ENCODE data around the gene MICAL3. TPM values are rescaled to one million over a fixed set of nuclear protein-coding genes. Genes with fewer than 3 reads are reported as not detected.

MICAL3 gene
- total and polyA plus RNA-seq, 3 donors from 2014 or later: 103 to 106 (median 104) TPM

GRCh38 chr22:17891481-17892167, 132.7 kb downstream of the MICAL3 start:
- no peaks in the 10 kb centered on the region for H3K36me3 ChIP-seq (ENCODE audit: low read depth, missing control alignments)
- intact Hi-C loops (cut with DNase I; ENCODE audit: low total_unique reads): no loop called here
- no peak overlapping the region for H3K27ac ChIP-seq
- H3K9me3 ChIP-seq: no peaks in the 10 kb centered on the region
- 68 to 71% methylated on average over 12 of the region's 12 CpGs for WGBS, 2 donors
- no peak overlapping the region for H3K4me3 ChIP-seq
- DNase-seq: no peak
- TF ChIP-seq POLR2A (IDR thresholded peaks at IDR 0.05): no peak
- TF ChIP-seq, protein P1, sequence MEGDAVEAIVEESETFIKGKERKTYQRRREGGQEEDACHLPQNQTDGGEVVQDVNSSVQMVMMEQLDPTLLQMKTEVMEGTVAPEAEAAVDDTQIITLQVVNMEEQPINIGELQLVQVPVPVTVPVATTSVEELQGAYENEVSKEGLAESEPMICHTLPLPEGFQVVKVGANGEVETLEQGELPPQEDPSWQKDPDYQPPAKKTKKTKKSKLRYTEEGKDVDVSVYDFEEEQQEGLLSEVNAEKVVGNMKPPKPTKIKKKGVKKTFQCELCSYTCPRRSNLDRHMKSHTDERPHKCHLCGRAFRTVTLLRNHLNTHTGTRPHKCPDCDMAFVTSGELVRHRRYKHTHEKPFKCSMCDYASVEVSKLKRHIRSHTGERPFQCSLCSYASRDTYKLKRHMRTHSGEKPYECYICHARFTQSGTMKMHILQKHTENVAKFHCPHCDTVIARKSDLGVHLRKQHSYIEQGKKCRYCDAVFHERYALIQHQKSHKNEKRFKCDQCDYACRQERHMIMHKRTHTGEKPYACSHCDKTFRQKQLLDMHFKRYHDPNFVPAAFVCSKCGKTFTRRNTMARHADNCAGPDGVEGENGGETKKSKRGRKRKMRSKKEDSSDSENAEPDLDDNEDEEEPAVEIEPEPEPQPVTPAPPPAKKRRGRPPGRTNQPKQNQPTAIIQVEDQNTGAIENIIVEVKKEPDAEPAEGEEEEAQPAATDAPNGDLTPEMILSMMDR (IDR thresholded peaks at IDR 0.05): no peak
- H3K4me1 ChIP-seq: no peaks in the 10 kb centered on the region
- H3K27me3 ChIP-seq: no peaks in the 10 kb centered on the region

- H3K36me3 ChIP-seq (ENCODE audit: low read depth, missing control alignments): no peaks in the 10 kb centered on the region
- intact Hi-C loops (cut with DNase I; ENCODE audit: low total_unique reads): no loop called here
Observed at GRCh38 chr22:17890892-17891291, 133.5 kb downstream of the MICAL3 start.

GRCh38 chr22:17890245-17890671, 134.1 kb downstream of the MICAL3 start:
- H3K27me3 ChIP-seq: no peaks in the 10 kb centered on the region
- H3K36me3 ChIP-seq (ENCODE audit: low read depth, missing control alignments): no peaks in the 10 kb centered on the region
- TF ChIP-seq POLR2A (IDR thresholded peaks at IDR 0.05): no peak
- TF ChIP-seq, protein P1 (IDR thresholded peaks at IDR 0.05): no peak
- DNase-seq: no peak
- H3K4me1 ChIP-seq: no peaks in the 10 kb centered on the region
- intact Hi-C loops (cut with DNase I; ENCODE audit: low total_unique reads): no loop called here
- H3K4me3 ChIP-seq: no peak overlapping the region
- 95 to 97% methylated on average over 4 of the region's 4 CpGs for WGBS, 2 donors
- no peak overlapping the region for H3K27ac ChIP-seq
- H3K9me3 ChIP-seq: no peaks in the 10 kb centered on the region

More at GRCh38 chr22:17890892-17891291, 133.5 kb downstream of the MICAL3 start:
- TF ChIP-seq POLR2A (IDR thresholded peaks at IDR 0.05): no peak
- TF ChIP-seq, protein P1 (IDR thresholded peaks at IDR 0.05): no peak
- no peak overlapping the region for H3K4me3 ChIP-seq
- 67 to 82% methylated on average over 3 of the region's 3 CpGs for WGBS, 2 donors
- H3K9me3 ChIP-seq: no peaks in the 10 kb centered on the region
- H3K27me3 ChIP-seq: no peaks in the 10 kb centered on the region
- no peaks in the 10 kb centered on the region for H3K4me1 ChIP-seq
- no peak for DNase-seq
- no peak overlapping the region for H3K27ac ChIP-seq

DNA sequence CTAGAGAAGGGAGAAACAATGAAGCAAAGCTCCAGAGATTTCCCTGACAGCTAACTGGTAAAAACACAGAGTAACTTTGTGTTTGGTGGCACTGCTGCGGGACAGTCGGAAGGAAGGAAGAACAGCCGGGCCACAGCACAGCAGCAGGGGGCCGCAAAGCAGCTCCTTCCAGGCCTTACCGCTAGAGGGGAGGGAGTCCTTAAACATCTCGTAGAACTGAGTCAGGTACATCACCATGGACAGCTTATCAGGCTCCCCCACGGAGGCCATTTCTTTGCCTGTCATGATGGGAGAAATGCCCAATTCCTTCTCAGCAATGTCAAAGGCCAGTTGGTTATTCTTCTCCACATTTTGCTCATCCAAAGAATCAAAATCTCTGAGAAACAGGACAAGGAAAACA, 135.5 kb downstream of the MICAL3 start:
- H3K9me3 ChIP-seq: no peaks in the 10 kb centered on the region
- H3K27me3 ChIP-seq: no peaks in the 10 kb centered on the region
- no peak overlapping the region for H3K4me3 ChIP-seq
- H3K4me1 ChIP-seq: peaks cover 5% of the 10 kb centered on the region
- no peak overlapping the region for H3K27ac ChIP-seq
- WGBS, 2 donors: 74 to 77% methylated on average over 7 of the region's 7 CpGs
- TF ChIP-seq, protein P1 (IDR thresholded peaks at IDR 0.05): no peak
- no peak for TF ChIP-seq POLR2A (IDR thresholded peaks at IDR 0.05)
- no peaks in the 10 kb centered on the region for H3K36me3 ChIP-seq (ENCODE audit: low read depth, missing control alignments)
- no peak for DNase-seq
- intact Hi-C loops (cut with DNase I; ENCODE audit: low total_unique reads): no loop called here

GRCh38 chr22:17888439-17888838, 135.9 kb downstream of the MICAL3 start:
- TF ChIP-seq, protein P1 (IDR thresholded peaks at IDR 0.05): no peak
- TF ChIP-seq POLR2A (IDR thresholded peaks at IDR 0.05): no peak
- 92% methylated on average over 12 of the region's 12 CpGs for WGBS, 2 donors
- no peak for DNase-seq
- no peak overlapping the region for H3K27ac ChIP-seq
- intact Hi-C loops (cut with DNase I; ENCODE audit: low total_unique reads): no loop called here
- H3K27me3 ChIP-seq: no peaks in the 10 kb centered on the region
- no peaks in the 10 kb centered on the region for H3K36me3 ChIP-seq (ENCODE audit: low read depth, missing control alignments)
- no peaks in the 10 kb centered on the region for H3K9me3 ChIP-seq
- H3K4me3 ChIP-seq: no peak overlapping the region
- H3K4me1 ChIP-seq: peaks cover 6% of the 10 kb centered on the region

All from testis (tissue), 3 donors.